GM13977 (cell line): Measurements from ENCODE around the gene CFAP61.

ENCODE experiments used
- DNase-seq: peaks from one replicate; pipeline ENCODE4 v3.0.0; 2012; ENCODE audit warnings: low spot score
- in situ Hi-C: fragments of 300-500 bp; cut with MboI; formaldehyde crosslinking; loops from one replicate; pipeline ENCODE4 v1.12.0; 2022; ENCODE audit warnings: low sequenced_read_pairs, low pct_unique_long_range_greater_than_20kb, mixed read lengths, inconsistent platforms; ENCODE audit not compliant: unreplicated experiment
- TF ChIP-seq, protein P1 (sequence below): IDR thresholded peaks from 2 replicates; pipeline ENCODE4 v1.5.1; 2012; ENCODE audit warnings: mild to moderate bottlenecking, control low read depth; ENCODE audit not compliant: insufficient read depth; ENCODE audit errors: extremely low read depth, missing control alignments

Gene CFAP61

DNA sequence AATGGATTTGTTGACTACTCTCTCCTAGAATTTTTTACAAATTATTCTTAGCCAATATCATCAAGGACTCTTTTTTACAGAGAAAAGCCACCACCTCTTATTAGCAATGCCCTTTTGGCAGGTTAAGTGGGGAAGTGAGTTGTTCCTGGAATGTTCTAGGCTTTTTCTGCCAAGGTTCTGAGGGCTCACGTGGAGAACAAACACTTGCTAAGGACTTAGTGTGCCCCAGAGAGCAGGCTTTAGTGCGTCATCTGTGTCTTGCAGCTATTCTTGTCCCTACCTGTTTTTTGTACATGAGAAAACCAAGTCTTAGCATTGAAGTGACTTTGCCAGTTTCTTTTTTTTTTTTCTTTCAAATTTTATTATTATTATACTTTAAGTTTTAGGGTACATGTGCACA is 33.5 kb downstream of the CFAP61 start:
- DNase-seq: no peak
- in situ Hi-C loops: loop anchor here (25.0 kb wide), 2 partner anchors 151 to 476 kb away; no protein-coding TSS in a partner anchor
- TF ChIP-seq, protein P1, sequence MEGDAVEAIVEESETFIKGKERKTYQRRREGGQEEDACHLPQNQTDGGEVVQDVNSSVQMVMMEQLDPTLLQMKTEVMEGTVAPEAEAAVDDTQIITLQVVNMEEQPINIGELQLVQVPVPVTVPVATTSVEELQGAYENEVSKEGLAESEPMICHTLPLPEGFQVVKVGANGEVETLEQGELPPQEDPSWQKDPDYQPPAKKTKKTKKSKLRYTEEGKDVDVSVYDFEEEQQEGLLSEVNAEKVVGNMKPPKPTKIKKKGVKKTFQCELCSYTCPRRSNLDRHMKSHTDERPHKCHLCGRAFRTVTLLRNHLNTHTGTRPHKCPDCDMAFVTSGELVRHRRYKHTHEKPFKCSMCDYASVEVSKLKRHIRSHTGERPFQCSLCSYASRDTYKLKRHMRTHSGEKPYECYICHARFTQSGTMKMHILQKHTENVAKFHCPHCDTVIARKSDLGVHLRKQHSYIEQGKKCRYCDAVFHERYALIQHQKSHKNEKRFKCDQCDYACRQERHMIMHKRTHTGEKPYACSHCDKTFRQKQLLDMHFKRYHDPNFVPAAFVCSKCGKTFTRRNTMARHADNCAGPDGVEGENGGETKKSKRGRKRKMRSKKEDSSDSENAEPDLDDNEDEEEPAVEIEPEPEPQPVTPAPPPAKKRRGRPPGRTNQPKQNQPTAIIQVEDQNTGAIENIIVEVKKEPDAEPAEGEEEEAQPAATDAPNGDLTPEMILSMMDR: no peak

DNA sequence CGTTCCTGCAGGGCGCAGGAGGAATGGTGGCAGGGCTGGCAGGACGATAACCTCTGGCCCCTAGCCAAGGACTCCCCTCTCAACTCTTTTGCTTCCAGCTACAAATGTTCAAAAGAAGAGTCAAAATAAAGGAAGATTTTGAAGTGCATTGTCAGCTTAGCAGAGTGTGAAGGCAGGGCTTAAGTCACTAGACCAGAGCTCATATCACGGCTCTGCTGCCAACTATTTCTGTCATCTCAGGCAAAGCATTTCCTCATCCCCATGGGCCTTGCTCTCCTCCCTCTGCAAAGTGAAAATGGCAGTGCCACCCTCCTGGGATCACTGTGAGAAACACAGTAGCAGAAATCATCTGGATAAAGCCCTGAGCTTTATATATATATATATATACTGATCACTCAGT is 36.7 kb downstream of the CFAP61 start:
- DNase-seq: no peak
- in situ Hi-C loops: loop anchor here (25.0 kb wide), 2 partner anchors 148 to 473 kb away; no protein-coding TSS in a partner anchor

DNA sequence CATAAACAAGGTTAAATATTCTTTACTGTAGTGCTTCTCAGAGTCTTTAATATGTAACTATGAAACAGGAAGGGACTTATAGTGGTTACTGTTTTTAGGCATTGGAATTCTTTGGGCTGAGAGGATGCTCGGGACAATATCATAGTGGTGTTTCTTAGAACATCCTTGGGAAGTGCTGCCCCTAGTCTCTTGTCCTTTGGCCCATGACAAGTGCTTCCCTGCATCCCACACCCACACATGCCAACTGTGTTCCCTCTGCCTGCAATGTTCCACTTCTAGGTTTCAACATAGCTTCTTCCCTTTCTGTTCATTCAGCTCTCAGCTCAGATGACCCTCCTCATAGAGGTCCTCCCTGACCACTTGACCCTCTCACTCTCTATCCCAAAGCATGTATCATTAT is 37.6 kb downstream of the CFAP61 start:
- TF ChIP-seq, protein P1: no peak
- no peak for DNase-seq
- in situ Hi-C loops: loop anchor here (25.0 kb wide), 2 partner anchors 147 to 472 kb away; no protein-coding TSS in a partner anchor

More for the DNA sequence above, 36.7 kb downstream of the CFAP61 start:
- TF ChIP-seq, protein P1: no peak

DNA sequence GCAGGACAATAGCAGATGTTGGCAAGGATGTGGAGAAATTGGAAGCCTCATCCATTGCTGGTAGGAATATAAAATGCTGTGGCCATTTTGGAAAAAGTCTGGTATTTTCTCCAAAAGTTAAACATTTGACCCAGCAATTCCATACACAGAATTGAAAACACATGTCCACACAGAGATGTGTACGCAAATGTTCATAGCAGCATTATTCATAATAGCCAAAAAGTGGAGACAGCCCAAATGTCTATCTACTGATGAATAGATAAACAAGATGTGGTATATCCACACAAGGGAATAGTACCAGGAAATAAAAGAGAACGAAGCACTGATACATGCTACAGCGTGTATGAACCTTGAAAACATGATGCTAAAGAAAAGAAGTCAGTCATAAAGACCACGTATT is 40.5 kb downstream of the CFAP61 start:
- in situ Hi-C loops: loop anchor here (25.0 kb wide), 2 partner anchors 144 to 469 kb away; no protein-coding TSS in a partner anchor

DNA sequence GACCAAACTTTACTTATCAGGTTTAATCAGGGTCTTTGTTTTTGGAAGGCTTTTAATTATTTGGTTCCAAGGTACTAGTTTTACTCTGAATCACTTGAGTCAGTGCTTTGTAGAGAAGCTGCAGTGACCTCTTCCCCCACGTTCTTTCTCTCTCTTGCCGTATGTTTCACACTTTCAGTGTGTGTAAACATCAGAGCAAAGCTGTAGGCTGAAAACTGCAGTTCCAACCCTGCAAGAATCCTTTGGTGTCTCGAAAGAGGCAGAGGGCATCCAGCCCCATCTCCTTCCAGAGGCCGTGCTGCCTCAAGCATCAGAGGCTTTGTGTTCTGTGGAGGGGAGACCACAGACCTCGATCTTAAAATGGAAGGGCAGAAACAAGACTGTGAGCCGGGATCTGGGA is 42.1 kb downstream of the CFAP61 start:
- in situ Hi-C loops: loop anchor here (25.0 kb wide), 2 partner anchors 143 to 468 kb away; no protein-coding TSS in a partner anchor
- DNase-seq: no peak
- TF ChIP-seq, protein P1: no peak

More for the DNA sequence above, 40.5 kb downstream of the CFAP61 start:
- DNase-seq: no peak
- TF ChIP-seq, protein P1: no peak

DNA sequence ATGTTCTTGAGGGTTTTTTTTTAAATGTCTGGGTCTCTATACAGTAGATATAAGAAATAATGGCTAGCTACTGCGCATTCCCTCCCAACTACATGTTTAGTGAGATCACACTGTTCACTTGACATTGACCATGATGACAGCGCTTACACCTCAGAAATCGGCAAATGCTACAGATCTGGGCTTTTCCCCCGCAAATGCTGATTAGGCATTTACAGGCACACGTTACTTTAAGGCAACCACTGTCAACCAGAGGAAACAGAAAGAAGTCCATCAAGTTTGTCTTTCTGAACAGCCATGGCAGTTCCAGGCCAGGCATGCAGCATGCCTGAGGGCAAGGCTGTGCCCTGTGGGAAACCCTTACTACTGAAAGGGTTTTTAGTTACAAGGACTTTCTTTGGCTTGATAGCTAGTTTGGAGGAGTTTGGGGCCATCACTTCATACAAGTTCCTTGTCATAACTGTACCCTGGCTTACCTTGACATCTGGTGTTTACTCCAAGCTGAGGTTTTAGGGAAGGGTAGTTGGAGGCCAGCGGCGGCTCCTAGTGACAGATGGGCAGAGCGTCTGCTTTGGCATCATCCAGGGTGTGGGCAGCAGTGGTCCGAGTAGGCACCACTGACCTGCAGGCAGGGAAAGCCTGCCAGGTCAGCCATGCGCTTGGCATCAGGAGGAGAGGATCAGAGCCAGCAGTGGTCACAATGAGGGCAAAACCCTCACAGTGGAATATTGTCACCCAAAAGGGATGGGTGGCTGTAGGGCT is 43.0 kb downstream of the CFAP61 start:
- in situ Hi-C loops: loop anchor here (25.0 kb wide), 2 partner anchors 142 to 467 kb away; no protein-coding TSS in a partner anchor

More for the DNA sequence above, 43.0 kb downstream of the CFAP61 start:
- DNase-seq: no peak
- TF ChIP-seq, protein P1: no peak
